ENCODE measurements around the gene SYT7.

GRCh38 chr11:61618978-61619377 is 38.1 kb upstream of the SYT7 start:
- TF ChIP-seq POLR2AphosphoS5 (IDR thresholded peaks at IDR 0.05; ENCODE audit: low read depth, low read length), result no peak
- no peak for TF ChIP-seq RFX5 (IDR thresholded peaks at IDR 0.05; ENCODE audit: borderline replicate concordance, low read depth, low read length)
- no peak for TF ChIP-seq MAFK (IDR thresholded peaks at IDR 0.05; ENCODE audit: low read depth, low read length)
- no peak for TF ChIP-seq SAP30 (IDR thresholded peaks at IDR 0.05; ENCODE audit: insufficient read depth, insufficient replicate concordance, low read length)
- no peak for TF ChIP-seq CTCF (IDR thresholded peaks at IDR 0.05; ENCODE audit: control extremely low read depth in 1 of 3, insufficient read depth in 1 of 3, low read depth in 1 of 3, low read length in 3 of 3)
- TF ChIP-seq TAF1 (IDR thresholded peaks at IDR 0.05; ENCODE audit: low read depth, low read length), result no peak
- TF ChIP-seq EGR1 (IDR thresholded peaks at IDR 0.05; ENCODE audit: borderline replicate concordance, low read depth, low read length), result no peak
- no peak for TF ChIP-seq JUND (IDR thresholded peaks at IDR 0.05; ENCODE audit: low read length)
- TF ChIP-seq RAD21 (IDR thresholded peaks at IDR 0.05 in 1 of 2, conservative IDR thresholded peaks at IDR 0.05 in 1 of 2; ENCODE audit: low read depth in 2 of 2, low read length in 2 of 2), result no peak

All from H1 (cell line).